Measurements from ENCODE around the gene CRKL.

The CRKL gene

GRCh38 chr22:20993304-20994127, 76.3 kb downstream of the CRKL start:
- DNase-seq (ENCODE audit: extremely low read depth, low read depth) = no peak
- no peak for TF ChIP-seq CTCF (IDR thresholded peaks at IDR 0.05; ENCODE audit: low read depth, low read length)

- DNase-seq (ENCODE audit: extremely low read depth, low read depth) = no peak
- no peak for TF ChIP-seq CTCF (IDR thresholded peaks at IDR 0.05; ENCODE audit: low read depth, low read length)
Measured at GRCh38 chr22:20994128-20994901, 77.1 kb downstream of the CRKL start.

GRCh38 chr22:20994902-20995241, 77.7 kb downstream of the CRKL start:
- no peak for DNase-seq (ENCODE audit: extremely low read depth, low read depth)
- TF ChIP-seq CTCF (IDR thresholded peaks at IDR 0.05; ENCODE audit: low read depth, low read length) = no peak

- DNase-seq (ENCODE audit: extremely low read depth, low read depth) = no peak
- TF ChIP-seq CTCF (IDR thresholded peaks at IDR 0.05; ENCODE audit: low read depth, low read length) = no peak
Measured at GRCh38 chr22:20995329-20996030, 78.3 kb downstream of the CRKL start.

- DNase-seq (ENCODE audit: extremely low read depth, low read depth) = no peak
- TF ChIP-seq CTCF (IDR thresholded peaks at IDR 0.05; ENCODE audit: low read depth, low read length) = no peak
Measured at GRCh38 chr22:20996031-20996410, 78.8 kb downstream of the CRKL start.

GRCh38 chr22:20996598-20997535, 79.7 kb downstream of the CRKL start:
- TF ChIP-seq CTCF (IDR thresholded peaks at IDR 0.05; ENCODE audit: low read depth, low read length) = no peak

More at GRCh38 chr22:20996598-20997535, 79.7 kb downstream of the CRKL start:
- DNase-seq (ENCODE audit: extremely low read depth, low read depth) = no peak

All from AG09319 (cell line).